ENCODE measurements around the gene UBTF.

DNA sequence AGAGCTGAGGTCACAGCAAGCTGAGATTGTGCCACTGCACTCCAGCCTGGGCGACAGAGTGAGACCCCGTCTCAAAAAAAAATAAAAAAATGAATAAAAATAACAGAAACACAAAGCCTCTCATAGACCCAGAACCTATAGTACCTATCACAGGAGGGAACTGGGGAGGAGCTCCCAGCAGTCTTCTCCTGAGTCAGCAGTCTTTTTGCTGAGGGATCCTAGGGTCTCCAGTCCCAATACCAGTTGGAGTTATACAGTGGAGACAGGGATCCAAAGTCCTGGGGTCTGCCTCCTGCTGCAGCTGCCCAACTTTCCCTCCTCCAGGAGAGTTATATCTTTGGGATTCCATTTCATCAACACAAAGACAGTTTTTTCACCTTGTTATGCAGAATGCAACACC is 36.5 kb downstream of the UBTF start:
- TF ChIP-seq MAZ (IDR thresholded peaks at IDR 0.05; ENCODE audit: borderline replicate concordance, low read depth, low read length) (no peak), MXI1 (IDR thresholded peaks at IDR 0.05; ENCODE audit: borderline replicate concordance, low read depth, low read length) (no peak), POLR2A (IDR thresholded peaks at IDR 0.05; ENCODE audit: low read depth, low read length) (no peak), BHLHE40 (IDR thresholded peaks at IDR 0.05; ENCODE audit: low read depth, low read length) (no peak), SMC3 (IDR thresholded peaks at IDR 0.05; ENCODE audit: low read depth, low read length) (no peak), RAD21 (IDR thresholded peaks at IDR 0.05; ENCODE audit: low read length) (no peak), RCOR1 (IDR thresholded peaks at IDR 0.05; ENCODE audit: insufficient replicate concordance, low read length) (no peak), MAFK (IDR thresholded peaks at IDR 0.05; ENCODE audit: low read depth, low read length) (peak; percentile 58)
- TF ChIP-seq, protein P1, sequence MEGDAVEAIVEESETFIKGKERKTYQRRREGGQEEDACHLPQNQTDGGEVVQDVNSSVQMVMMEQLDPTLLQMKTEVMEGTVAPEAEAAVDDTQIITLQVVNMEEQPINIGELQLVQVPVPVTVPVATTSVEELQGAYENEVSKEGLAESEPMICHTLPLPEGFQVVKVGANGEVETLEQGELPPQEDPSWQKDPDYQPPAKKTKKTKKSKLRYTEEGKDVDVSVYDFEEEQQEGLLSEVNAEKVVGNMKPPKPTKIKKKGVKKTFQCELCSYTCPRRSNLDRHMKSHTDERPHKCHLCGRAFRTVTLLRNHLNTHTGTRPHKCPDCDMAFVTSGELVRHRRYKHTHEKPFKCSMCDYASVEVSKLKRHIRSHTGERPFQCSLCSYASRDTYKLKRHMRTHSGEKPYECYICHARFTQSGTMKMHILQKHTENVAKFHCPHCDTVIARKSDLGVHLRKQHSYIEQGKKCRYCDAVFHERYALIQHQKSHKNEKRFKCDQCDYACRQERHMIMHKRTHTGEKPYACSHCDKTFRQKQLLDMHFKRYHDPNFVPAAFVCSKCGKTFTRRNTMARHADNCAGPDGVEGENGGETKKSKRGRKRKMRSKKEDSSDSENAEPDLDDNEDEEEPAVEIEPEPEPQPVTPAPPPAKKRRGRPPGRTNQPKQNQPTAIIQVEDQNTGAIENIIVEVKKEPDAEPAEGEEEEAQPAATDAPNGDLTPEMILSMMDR (conservative IDR thresholded peaks at IDR 0.05; ENCODE audit: low read depth, low read length): no peak
- TF ChIP-seq, protein P2, sequence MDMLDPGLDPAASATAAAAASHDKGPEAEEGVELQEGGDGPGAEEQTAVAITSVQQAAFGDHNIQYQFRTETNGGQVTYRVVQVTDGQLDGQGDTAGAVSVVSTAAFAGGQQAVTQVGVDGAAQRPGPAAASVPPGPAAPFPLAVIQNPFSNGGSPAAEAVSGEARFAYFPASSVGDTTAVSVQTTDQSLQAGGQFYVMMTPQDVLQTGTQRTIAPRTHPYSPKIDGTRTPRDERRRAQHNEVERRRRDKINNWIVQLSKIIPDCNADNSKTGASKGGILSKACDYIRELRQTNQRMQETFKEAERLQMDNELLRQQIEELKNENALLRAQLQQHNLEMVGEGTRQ (IDR thresholded peaks at IDR 0.05; ENCODE audit: low read depth, low read length): no peak
- TF ChIP-seq, protein P3, sequence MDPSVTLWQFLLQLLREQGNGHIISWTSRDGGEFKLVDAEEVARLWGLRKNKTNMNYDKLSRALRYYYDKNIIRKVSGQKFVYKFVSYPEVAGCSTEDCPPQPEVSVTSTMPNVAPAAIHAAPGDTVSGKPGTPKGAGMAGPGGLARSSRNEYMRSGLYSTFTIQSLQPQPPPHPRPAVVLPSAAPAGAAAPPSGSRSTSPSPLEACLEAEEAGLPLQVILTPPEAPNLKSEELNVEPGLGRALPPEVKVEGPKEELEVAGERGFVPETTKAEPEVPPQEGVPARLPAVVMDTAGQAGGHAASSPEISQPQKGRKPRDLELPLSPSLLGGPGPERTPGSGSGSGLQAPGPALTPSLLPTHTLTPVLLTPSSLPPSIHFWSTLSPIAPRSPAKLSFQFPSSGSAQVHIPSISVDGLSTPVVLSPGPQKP (IDR thresholded peaks at IDR 0.05; ENCODE audit: borderline replicate concordance, low read depth, low read length): no peak

Data from IMR-90 (cell line).